Measurements from ENCODE around the gene ZNF831.

ZNF831 gene

GRCh38 chr20:59152559-59153354 lies 10.9 kb upstream of the ZNF831 start:
- no peak overlapping the region for H3K4me3 ChIP-seq (ENCODE audit: low read length)
- no peaks in the 10 kb centered on the region for H3K4me1 ChIP-seq (ENCODE audit: control insufficient read depth, insufficient read depth, low read length)
- H3K36me3 ChIP-seq (ENCODE audit: control insufficient read depth, insufficient read depth, low read length): no peaks in the 10 kb centered on the region
- H3K27me3 ChIP-seq (ENCODE audit: control insufficient read depth, insufficient read depth, low read length): no peaks in the 10 kb centered on the region
- H3K9ac ChIP-seq (ENCODE audit: low read length): no peak overlapping the region
- no peaks in the 10 kb centered on the region for H3K9me3 ChIP-seq (ENCODE audit: control insufficient read depth, low read length)

- H3K27me3 ChIP-seq (ENCODE audit: control insufficient read depth, insufficient read depth, low read length): peaks cover under 1% of the 10 kb centered on the region
- H3K36me3 ChIP-seq (ENCODE audit: control insufficient read depth, insufficient read depth, low read length): no peaks in the 10 kb centered on the region
- no peak overlapping the region for H3K4me3 ChIP-seq (ENCODE audit: low read length)
- H3K9ac ChIP-seq (ENCODE audit: low read length): no peak overlapping the region
- no peaks in the 10 kb centered on the region for H3K4me1 ChIP-seq (ENCODE audit: control insufficient read depth, insufficient read depth, low read length)
- no peaks in the 10 kb centered on the region for H3K9me3 ChIP-seq (ENCODE audit: control insufficient read depth, low read length)
These were observed 10.3 kb upstream of the ZNF831 start for GRCh38 chr20:59153355-59153681.

DNA sequence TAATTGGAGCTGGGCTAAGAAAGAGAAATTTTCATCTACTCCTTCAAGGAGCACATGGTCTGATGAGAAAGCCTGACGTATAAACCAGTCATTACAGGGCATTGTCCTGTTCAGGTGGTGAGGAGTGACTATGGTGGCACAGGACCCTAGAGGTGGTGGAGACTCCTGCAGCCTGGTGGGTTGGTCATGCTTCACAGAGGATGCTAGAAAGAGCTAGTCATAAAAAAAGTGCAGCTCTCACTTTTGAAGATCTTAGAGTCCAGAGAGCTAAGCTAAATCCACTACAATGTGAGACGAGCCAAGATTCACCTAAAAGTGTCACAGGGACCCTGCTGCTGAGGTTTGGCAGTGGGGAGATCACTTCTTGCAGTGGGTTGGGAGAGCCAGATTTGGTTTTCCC lies 9.8 kb upstream of the ZNF831 start:
- peaks cover 4% of the 10 kb centered on the region for H3K27me3 ChIP-seq (ENCODE audit: control insufficient read depth, insufficient read depth, low read length)
- H3K9me3 ChIP-seq (ENCODE audit: control insufficient read depth, low read length): no peaks in the 10 kb centered on the region
- H3K4me1 ChIP-seq (ENCODE audit: control insufficient read depth, insufficient read depth, low read length): no peaks in the 10 kb centered on the region
- no peak overlapping the region for H3K4me3 ChIP-seq (ENCODE audit: low read length)
- no peak overlapping the region for H3K9ac ChIP-seq (ENCODE audit: low read length)
- H3K36me3 ChIP-seq (ENCODE audit: control insufficient read depth, insufficient read depth, low read length): no peaks in the 10 kb centered on the region

DNA sequence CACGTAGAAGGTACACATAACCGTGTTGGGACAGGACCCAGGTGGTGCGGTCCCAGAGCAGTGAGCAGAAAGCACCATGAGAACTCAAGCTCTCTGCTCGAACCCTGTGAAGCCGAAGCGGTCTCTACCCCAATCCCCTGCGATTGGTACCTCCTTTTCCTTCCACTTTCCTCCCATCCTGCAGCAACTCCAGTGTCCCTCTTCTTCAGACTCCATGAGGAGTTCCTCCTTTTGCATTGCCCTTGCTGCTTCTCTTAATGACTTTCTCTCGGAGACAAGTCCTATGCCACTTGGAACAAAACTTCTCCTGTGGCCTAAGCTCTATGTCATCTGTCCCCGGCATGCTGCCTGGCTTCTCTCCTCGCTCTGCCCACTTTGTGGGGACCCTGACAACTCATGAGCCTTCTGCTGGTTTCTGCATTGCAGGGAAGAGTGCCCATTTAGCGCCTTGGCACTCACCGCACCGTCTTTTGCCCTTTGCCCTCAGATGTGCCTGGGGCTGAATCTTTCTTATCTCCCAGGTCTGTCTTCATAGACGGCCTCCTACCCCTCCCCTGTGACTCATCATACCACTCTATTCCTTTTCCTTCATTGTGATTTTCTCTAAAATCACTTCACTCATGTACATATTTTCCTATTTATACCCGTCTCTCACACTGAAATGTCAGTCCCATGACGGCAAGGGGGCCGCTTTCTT lies 9.2 kb upstream of the ZNF831 start:
- Histone ChIP-seq H3K36me3 (ENCODE audit: control insufficient read depth, insufficient read depth, low read length) (no peaks in the 10 kb centered on the region), H3K27me3 (ENCODE audit: control insufficient read depth, insufficient read depth, low read length) (peaks cover 4% of the 10 kb centered on the region), H3K9me3 (ENCODE audit: control insufficient read depth, low read length) (no peaks in the 10 kb centered on the region), H3K9ac (ENCODE audit: low read length) (no peak overlapping the region), H3K4me3 (ENCODE audit: low read length) (no peak overlapping the region), H3K4me1 (ENCODE audit: control insufficient read depth, insufficient read depth, low read length) (no peaks in the 10 kb centered on the region)

GRCh38 chr20:59157064-59157463 lies 6.6 kb upstream of the ZNF831 start:
- peaks cover 4% of the 10 kb centered on the region for H3K27me3 ChIP-seq (ENCODE audit: control insufficient read depth, insufficient read depth, low read length)
- no peaks in the 10 kb centered on the region for H3K36me3 ChIP-seq (ENCODE audit: control insufficient read depth, insufficient read depth, low read length)
- no peaks in the 10 kb centered on the region for H3K9me3 ChIP-seq (ENCODE audit: control insufficient read depth, low read length)
- no peak overlapping the region for H3K4me3 ChIP-seq (ENCODE audit: low read length)
- H3K4me1 ChIP-seq (ENCODE audit: control insufficient read depth, insufficient read depth, low read length): no peaks in the 10 kb centered on the region
- H3K9ac ChIP-seq (ENCODE audit: low read length): no peak overlapping the region

GRCh38 chr20:59157531-59157930 lies 6.1 kb upstream of the ZNF831 start:
- Histone ChIP-seq H3K27me3 (ENCODE audit: control insufficient read depth, insufficient read depth, low read length) (peaks cover 4% of the 10 kb centered on the region), H3K4me3 (ENCODE audit: low read length) (no peak overlapping the region), H3K9me3 (ENCODE audit: control insufficient read depth, low read length) (no peaks in the 10 kb centered on the region), H3K4me1 (ENCODE audit: control insufficient read depth, insufficient read depth, low read length) (no peaks in the 10 kb centered on the region), H3K9ac (ENCODE audit: low read length) (no peak overlapping the region), H3K36me3 (ENCODE audit: control insufficient read depth, insufficient read depth, low read length) (no peaks in the 10 kb centered on the region)

GRCh38 chr20:59157961-59158541 lies 5.6 kb upstream of the ZNF831 start:
- Histone ChIP-seq H3K4me1 (ENCODE audit: control insufficient read depth, insufficient read depth, low read length) (no peaks in the 10 kb centered on the region), H3K9me3 (ENCODE audit: control insufficient read depth, low read length) (no peaks in the 10 kb centered on the region), H3K4me3 (ENCODE audit: low read length) (no peak overlapping the region), H3K27me3 (ENCODE audit: control insufficient read depth, insufficient read depth, low read length) (peaks cover 4% of the 10 kb centered on the region), H3K36me3 (ENCODE audit: control insufficient read depth, insufficient read depth, low read length) (no peaks in the 10 kb centered on the region), H3K9ac (ENCODE audit: low read length) (no peak overlapping the region)

GRCh38 chr20:59158673-59159072 lies 4.9 kb upstream of the ZNF831 start:
- H3K27me3 ChIP-seq (ENCODE audit: control insufficient read depth, insufficient read depth, low read length): peaks cover 4% of the 10 kb centered on the region
- no peak overlapping the region for H3K4me3 ChIP-seq (ENCODE audit: low read length)
- H3K36me3 ChIP-seq (ENCODE audit: control insufficient read depth, insufficient read depth, low read length): no peaks in the 10 kb centered on the region
- H3K9me3 ChIP-seq (ENCODE audit: control insufficient read depth, low read length): no peaks in the 10 kb centered on the region
- H3K4me1 ChIP-seq (ENCODE audit: control insufficient read depth, insufficient read depth, low read length): no peaks in the 10 kb centered on the region
- H3K9ac ChIP-seq (ENCODE audit: low read length): no peak overlapping the region

DNA sequence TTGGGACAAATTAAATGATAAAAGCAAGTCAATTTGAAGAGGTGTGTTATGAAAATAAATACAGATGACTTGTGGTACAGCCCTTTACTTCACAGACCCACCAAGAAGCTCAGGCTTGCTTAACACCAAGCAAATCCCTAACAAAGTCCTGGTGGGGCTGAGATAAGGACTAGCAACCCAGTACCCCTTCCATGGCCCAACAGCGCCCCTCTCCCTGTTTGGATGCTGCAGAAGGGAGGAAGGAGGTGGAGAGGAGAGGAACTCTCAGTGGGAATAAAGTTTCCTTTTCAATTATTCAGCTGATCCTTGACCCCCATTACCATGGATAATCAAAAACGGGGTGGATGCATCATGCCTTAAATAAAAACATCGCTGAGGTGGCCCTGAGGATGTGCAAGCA lies 4.5 kb upstream of the ZNF831 start:
- Histone ChIP-seq H3K27me3 (ENCODE audit: control insufficient read depth, insufficient read depth, low read length) (peaks cover 4% of the 10 kb centered on the region), H3K36me3 (ENCODE audit: control insufficient read depth, insufficient read depth, low read length) (no peaks in the 10 kb centered on the region), H3K4me3 (ENCODE audit: low read length) (no peak overlapping the region), H3K9ac (ENCODE audit: low read length) (no peak overlapping the region), H3K4me1 (ENCODE audit: control insufficient read depth, insufficient read depth, low read length) (no peaks in the 10 kb centered on the region), H3K9me3 (ENCODE audit: control insufficient read depth, low read length) (no peaks in the 10 kb centered on the region)

DNA sequence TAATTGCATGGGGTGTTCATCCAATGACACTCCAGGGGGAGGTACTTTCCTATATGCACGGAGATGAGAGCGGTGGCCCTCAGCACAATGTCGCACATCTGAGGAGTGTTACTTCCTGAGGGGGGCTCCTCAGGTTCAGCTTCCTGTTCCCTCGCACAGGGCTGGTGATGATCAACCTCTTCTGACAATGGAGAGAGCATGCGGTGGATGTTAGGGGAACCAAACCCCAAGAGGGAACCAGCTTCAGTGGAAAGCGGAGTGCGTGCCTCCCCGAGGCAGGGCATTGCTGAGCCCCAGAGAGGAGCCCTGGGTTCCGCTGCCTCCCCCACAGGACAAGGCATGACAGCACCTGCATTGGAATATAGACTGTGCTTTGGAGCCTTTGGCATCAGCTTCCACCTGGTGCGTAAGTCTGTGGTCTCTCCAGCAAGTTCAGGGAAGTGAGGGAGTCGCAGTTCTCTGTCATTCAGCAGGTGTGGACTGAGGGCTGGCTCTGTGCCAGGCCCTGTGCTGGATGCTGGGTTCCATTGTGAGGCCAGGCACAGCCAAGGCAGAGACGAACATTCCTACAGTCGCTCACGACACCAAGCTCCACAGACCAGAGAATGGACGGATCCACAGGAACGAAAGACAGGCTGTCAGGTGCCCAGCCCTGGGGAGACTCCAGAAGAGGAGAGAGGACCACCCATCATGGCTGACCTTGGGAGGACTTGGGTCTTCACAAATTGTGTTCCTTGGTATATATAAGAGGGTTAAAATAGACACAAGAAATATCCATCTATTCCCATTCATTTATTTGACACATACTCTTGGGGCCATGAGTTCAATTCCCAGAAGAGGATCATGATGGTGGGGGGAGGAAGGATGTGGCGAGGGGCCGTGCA lies 3.9 kb upstream of the ZNF831 start:
- Histone ChIP-seq H3K36me3 (ENCODE audit: control insufficient read depth, insufficient read depth, low read length) (no peaks in the 10 kb centered on the region), H3K27me3 (ENCODE audit: control insufficient read depth, insufficient read depth, low read length) (peaks cover 4% of the 10 kb centered on the region), H3K4me3 (ENCODE audit: low read length) (no peak overlapping the region), H3K4me1 (ENCODE audit: control insufficient read depth, insufficient read depth, low read length) (no peaks in the 10 kb centered on the region), H3K9me3 (ENCODE audit: control insufficient read depth, low read length) (no peaks in the 10 kb centered on the region), H3K9ac (ENCODE audit: low read length) (no peak overlapping the region)

GRCh38 chr20:59160389-59161115 lies 3.1 kb upstream of the ZNF831 start:
- H3K27me3 ChIP-seq (ENCODE audit: control insufficient read depth, insufficient read depth, low read length): peaks cover 4% of the 10 kb centered on the region
- H3K9me3 ChIP-seq (ENCODE audit: control insufficient read depth, low read length): no peaks in the 10 kb centered on the region
- no peak overlapping the region for H3K9ac ChIP-seq (ENCODE audit: low read length)
- H3K36me3 ChIP-seq (ENCODE audit: control insufficient read depth, insufficient read depth, low read length): no peaks in the 10 kb centered on the region
- H3K4me3 ChIP-seq (ENCODE audit: low read length): no peak overlapping the region
- H3K4me1 ChIP-seq (ENCODE audit: control insufficient read depth, insufficient read depth, low read length): no peaks in the 10 kb centered on the region
